ENCODE data around the gene KRT36.

KRT36 gene

GRCh38 chr17:41500131-41500911, 10.6 kb upstream of the KRT36 start:
- DNase-seq (ENCODE audit: low read depth in 2 of 2) = no peak

GRCh38 chr17:41499714-41500113, 10.0 kb upstream of the KRT36 start:
- DNase-seq (ENCODE audit: low read depth in 2 of 2) = no peak

- DNase-seq (ENCODE audit: low read depth in 2 of 2) = no peak
These were observed 8.6 kb upstream of the KRT36 start for GRCh38 chr17:41498276-41498675.

GRCh38 chr17:41496803-41497484, 7.2 kb upstream of the KRT36 start:
- peak in 1 of 2 donors; percentile 3 for DNase-seq (ENCODE audit: low read depth in 2 of 2)

DNA sequence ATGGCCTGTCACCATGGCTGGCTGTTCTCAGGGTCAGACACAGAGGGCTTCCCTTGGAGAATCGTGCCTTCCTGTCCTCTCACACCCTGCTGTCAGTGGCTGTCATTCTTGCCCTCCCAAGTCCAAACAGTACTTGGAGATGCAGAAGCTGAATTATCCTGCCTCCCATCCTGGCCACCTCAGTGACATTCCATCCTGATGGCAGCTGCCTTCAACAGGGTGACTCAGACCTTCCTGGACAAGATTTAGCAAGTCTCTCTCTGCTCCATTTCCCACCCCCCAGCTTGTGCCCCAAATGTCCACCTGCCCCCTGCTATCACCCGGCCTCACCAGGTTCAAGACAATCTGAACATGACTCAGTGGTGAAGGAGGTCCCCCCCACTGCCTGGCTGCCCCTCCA, 4.8 kb upstream of the KRT36 start:
- no peak for DNase-seq (ENCODE audit: low read depth in 2 of 2)

- DNase-seq (ENCODE audit: low read depth in 2 of 2) = no peak
These were observed 3.1 kb upstream of the KRT36 start for GRCh38 chr17:41492771-41493170.

DNA sequence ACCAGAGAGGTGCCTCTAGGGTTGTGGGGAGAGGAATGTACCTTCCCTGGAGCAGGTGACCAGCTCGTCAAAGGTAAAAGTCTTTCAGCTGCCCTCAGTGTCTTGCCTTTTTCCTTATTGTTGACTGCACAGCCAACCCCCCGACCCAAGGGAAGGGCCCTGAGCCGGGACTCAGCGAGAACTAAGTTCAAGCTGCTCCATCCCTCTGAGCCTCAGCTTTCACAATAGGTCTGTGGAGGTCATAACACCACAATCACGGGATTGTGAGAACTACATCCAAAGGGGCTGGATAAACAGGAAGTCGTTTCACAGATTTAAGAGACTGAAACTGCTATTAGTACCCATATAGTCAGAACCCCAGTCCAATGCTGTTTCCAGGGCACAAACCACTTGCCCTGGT, 2.6 kb upstream of the KRT36 start:
- DNase-seq (ENCODE audit: low read depth in 2 of 2) = no peak

DNA sequence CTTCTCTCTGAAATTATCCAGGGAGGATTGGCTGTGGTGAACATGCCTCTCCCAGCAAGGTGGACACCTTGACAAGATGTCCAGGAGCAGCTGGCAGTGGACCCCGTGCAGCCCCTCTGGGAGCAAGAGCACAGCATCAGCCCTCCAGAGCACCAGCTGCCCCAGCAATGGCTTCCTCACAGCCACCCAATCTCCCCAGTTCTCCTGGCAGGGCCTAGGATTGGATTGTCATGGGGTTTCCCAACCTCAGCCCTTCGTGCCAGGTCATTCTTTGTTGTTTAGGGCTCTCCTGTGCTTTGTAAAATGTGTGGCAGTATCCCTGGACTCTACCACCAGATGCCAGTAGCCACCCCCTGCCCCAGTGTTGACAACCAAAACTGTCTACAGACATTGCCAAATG, 1.8 kb upstream of the KRT36 start:
- no peak for DNase-seq (ENCODE audit: low read depth in 2 of 2)

DNA sequence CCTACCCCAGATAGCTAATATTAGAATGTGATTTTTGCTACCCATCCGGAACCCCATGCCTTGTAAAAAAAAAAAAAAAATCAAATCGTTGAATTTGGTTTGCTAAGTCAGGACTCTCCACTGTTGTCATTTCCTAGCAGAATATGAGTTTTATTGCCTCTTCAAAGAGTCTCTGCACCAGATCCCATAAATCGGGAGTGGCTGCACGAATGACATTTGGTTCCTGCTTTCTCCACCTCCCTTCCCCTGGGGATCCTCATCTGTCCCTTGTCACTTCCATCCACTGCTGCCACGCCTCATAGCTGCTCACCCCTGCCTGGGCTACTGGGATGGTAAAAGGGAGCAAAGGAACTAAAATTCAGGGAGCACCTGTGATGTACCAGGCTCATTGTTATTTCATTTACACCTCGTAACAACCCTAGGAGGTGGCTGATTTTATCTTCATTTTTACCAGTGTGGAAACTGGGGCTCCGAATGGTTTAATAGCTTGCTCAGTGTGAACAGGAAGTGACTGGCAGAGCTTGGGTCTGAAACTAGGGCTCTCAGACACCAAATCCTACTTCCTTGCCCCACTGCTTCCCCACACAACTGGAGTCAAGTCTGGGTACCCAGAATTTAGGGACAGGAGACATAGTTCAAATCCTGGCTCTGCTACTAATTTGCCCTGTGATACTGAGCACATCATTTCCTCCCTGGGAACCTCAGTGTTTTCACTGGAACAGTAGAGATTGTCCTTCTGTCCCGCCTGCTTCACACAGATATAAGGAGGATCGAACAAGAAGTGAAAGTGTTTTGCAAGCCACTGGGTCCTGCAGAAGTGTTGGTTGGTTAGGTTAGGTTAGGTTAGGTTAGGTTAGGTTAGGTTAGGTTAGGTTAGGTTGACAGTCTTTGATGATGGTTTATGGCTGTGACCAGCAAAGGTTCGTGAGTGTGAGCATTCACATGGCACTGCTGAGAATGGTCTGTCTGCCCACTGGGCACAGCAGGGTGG, 585 bp upstream of the KRT36 start:
- no peak for DNase-seq (ENCODE audit: low read depth in 2 of 2)

- DNase-seq (ENCODE audit: low read depth in 2 of 2) = no peak
These were observed 2.7 kb downstream of the KRT36 start for GRCh38 chr17:41486809-41487530.

DNA sequence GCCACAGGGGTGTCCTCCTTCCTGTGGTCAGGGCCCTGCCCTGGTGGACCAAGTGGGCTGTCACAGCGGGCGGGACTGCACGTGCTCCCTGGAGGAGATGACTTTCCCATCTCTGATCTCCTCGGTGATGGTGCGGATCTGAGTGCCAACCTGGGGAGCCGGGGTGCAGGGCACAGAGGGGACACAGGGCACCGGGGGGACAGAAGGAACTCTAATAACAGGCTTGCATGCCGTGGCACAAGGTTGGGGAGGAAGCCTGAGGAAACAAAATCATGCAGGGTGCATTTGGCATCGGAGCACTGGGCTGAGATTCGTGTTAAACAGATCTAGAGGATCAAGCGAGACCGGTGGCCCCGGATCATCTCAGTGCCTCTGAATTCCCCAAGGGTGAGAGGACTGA, 3.4 kb downstream of the KRT36 start:
- no peak for DNase-seq (ENCODE audit: low read depth in 2 of 2)

DNA sequence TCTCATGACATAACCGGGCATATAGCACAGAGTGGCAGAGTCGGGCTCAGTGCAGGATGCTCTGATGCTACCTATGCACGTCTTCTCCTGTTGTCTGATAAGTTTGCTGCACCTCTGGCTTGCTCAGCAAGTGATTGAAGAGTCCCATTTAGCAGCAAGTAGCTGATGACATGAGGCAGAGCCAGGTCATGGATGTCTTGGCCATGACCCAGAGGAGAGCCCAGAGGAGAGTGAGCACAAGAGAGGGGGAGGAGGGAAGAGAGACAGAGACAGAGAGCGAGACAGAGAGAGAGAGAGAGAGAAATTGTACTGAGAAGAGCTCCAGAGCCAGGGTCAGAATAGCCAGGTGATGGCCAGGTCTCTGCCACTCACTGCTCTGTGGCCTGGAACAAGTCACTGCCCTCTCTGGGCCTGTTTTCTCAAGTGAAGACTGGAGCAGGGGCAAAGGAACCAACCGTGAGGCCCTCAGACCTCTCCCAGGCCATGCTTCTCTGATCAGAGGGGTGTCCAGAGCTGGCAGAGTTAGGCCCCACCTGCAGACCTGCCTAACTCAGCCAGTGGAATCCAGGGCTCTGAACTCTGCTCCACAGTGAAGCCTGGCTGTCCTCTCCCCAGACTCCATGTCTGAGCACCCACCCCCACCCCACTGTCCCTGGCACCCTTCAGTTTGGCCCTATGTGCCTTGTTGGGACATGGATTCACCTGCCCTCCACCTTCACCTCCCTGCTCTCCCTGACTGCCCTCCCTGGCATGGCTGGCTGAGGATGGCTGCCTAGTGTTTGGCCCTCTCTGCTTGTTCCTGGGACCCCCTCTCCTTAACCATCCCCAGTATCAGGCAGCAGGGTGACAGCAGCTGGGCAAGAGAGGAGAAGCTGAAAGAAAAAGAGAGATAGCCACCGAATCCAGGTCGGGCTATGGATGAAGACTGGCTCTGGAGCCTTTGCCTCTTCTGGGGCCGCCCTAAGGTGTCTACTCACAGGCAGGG, 4.5 kb downstream of the KRT36 start:
- DNase-seq (ENCODE audit: low read depth in 2 of 2) = no peak

DNA sequence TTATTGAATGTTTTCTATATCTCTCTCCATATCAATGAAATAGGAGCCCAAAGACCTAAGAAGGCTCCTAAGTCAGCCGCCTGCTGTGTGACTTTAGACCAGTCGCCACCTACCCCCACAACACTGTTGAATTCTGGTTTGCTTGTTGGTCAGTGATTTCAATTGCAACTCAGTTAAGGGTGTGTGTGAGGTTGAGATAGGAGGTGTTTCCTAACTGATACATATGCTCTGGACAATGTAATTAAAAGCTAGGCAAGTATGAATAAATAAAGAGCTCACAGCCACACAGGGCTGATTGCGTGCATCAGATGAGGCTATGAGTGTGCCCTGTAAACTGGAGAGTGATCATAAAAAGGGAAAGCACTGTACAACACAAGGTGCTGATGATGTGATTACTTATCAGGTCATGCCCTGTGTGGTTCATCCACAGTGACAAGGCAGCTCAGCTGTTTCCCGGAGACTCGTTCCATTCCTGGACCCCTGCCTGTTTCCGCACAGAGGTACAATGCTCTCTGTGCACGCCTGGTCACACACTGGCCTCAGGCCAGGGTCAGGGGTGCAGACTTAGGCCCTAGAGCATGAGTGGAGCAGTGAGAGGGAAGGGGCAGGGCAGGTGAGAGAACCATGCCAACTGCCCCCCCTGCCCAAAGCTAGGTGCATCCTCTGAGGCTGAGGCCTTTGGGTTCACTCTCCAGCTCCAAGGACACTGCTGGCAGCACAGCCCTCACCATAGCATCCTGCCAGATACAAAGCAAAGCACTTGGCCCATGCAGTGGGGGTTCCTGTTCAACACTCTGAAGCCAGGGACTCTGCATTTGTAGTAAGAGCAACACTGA, 5.5 kb downstream of the KRT36 start:
- DNase-seq (ENCODE audit: low read depth in 2 of 2) = no peak

DNA sequence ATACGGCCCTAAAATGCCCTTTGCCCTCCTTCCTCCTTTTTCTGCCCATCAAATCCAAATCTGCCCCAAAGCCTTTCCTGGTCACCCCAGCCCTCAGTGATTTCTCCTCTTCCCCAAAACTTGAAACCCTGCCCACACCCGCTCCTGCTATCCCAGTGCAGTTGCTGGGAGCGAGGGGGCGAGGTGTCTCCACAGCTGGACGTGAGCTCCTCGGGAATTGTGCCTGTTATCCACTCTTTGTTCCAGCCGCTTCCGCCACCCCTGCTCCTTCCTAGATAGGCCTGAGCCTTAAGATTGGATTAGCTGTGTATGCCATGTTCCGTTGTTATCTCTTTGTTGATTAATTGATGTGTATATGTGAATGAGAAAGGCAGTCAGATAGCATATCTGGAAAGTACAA, 6.2 kb downstream of the KRT36 start:
- no peak for DNase-seq (ENCODE audit: low read depth in 2 of 2)

DNA sequence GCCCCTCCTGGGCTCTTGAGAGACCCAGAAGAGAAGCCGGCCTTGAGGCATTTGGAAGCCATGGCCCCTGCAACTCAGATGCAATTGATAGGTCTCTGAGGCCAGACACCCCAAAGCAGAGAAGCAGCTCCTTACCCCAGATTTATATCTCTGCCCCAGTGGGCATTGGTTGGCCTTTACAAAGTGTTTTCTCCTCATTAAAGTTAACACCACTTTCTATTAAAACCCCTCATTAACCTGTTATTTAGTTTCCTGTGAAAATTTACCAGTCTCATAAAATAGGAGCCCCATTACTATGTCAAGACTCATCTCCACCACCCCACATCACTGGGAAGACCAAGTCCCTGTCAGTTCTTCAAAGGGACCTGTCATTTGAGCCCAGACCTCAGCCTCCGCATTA, 8.7 kb downstream of the KRT36 start, which contains the start of gene KRT35:
KRT35 (minus strand) TSS at position 116 of the 400 bp plus-strand sequence; CDS start at position 62, 54 bp downstream.
- DNase-seq (ENCODE audit: low read depth in 2 of 2) = no peak

DNA sequence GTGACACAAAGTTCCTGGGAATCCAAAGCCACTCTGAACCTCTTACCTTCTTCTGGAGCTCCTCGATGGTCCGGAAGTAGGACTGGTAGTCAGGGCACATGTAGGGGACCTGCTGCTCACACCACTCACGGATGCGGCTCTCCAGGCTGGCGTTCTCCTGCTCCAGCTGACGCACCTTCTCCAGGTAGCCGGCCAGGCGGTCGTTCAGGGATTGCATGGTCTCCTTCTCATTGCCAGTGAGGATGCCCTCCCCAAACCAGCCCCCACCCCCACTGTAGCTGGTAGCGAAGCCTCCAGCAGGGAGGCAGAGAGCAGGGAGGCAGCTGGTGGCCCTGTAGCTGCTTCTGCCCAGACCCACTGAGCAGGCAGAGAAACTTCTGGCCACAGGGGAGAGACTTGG, 9.1 kb downstream of the KRT36 start:
- no peak for DNase-seq (ENCODE audit: low read depth in 2 of 2)

- DNase-seq (ENCODE audit: low read depth in 2 of 2) = no peak
These were observed 9.6 kb downstream of the KRT36 start for GRCh38 chr17:41480136-41480535.

DNA sequence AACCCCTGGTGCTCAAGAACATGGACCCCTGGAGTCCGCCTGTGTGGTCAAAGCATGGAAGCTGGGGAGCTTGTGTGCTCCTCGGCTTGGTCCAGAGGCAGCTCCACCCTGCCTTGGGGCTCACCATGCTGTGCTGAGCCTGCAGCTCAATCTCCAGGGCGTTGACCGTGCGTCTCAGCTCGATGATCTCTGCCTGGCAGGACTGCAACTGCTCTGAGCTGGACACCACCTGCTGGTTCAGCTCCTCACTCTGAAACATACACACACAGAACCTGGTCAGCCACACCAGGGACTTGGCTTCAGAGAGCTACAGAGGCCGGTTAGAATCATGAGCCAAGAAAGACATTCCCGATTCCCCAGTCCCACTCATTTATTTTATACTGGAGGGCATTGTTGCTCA, 11.5 kb downstream of the KRT36 start:
- DNase-seq (ENCODE audit: low read depth in 2 of 2) = no peak
